Lower lobe of right lung (tissue), 2 donors: ENCODE results near the gene CABLES2. TPM values are rescaled to one million over a fixed set of nuclear protein-coding genes. Genes with fewer than 3 reads are reported as not detected.

Experiments used
- ATAC-seq, 2 donors: fragments of 200-7000 bp; cut with Tn5 transposase; one replicate each; pipeline ENCODE4 v1.9.1; 2020 to 2022; ENCODE audit warnings: mild to moderate bottlenecking in 2 of 2, moderate library complexity in 2 of 2
- DNase-seq: peaks from one replicate; pipeline ENCODE4 v3.0.0-alpha.2; 2020
- H3K27ac ChIP-seq: fragments of 200-600 bp; one replicate; pipeline ENCODE4 v1.8.0; 2022
- H3K27me3 ChIP-seq: fragments of 200-600 bp; one replicate; pipeline ENCODE4 v1.8.0; 2022; ENCODE audit warnings: low read depth
- H3K36me3 ChIP-seq: fragments of 200-600 bp; one replicate; pipeline ENCODE4 v1.8.0; 2022; ENCODE audit warnings: mild to moderate bottlenecking
- H3K4me1 ChIP-seq: fragments of 200-600 bp; one replicate; pipeline ENCODE4 v1.8.0; 2022
- H3K4me3 ChIP-seq: fragments of 200-600 bp; one replicate; pipeline ENCODE4 v1.8.0; 2022; ENCODE audit warnings: mild to moderate bottlenecking
- H3K9me3 ChIP-seq: fragments of 200-600 bp; one replicate; pipeline ENCODE4 v1.8.0; 2022
- CTCF ChIP-seq: fragments of 200-600 bp; IDR thresholded peaks from one replicate; pipeline ENCODE4 v1.8.0; 2022; ENCODE audit warnings: antibody characterized with exemption, mild to moderate bottlenecking
- intact Hi-C: fragments of 100-400 bp; cut with DNase I; formaldehyde crosslinking; loops from one replicate; pipeline ENCODE4 v1.11.0; 2022
- long read RNA-seq: library from polyadenylated mRNA; unstranded; transcript quantifications from one replicate; pipeline ENCODE4 v2.0.0, GENCODE V29; 2021
- total RNA-seq: library from RNA; stranded (reverse); fragmentation: NEBNext Ultra II Directional; extraction: Animal tissue kit (Norgen Biotek cat#: 25700); gene quantifications from one replicate; pipeline ENCODE4 v1.2.1, GENCODE V29; 2021
- donor health status: DM: no; HTN: yes; CAD: no; lungs with severe emphysema.

Gene CABLES2
- 4.5 TPM for total RNA-seq
- long read RNA-seq, transcript CABLES2-201 (10 exons, 3,785 nt) = major isoform, 8 of 10 reads
- long read RNA-seq, partial matches to known transcripts = 1 of 10 reads
- long read RNA-seq, other reads (novel, unspliced or antisense) = 1 of 10 reads

GRCh38 chr20:62407221-62407992, at the start of gene CABLES2:
CABLES2 (minus strand) TSS chr20:62407285; CDS start chr20:62407276, 9 bp downstream.
- Histone ChIP-seq H3K4me3 (peak within 1 kb of the TSS; percentile 70), H3K27me3 (no peaks in the 10 kb centered on the region), H3K9me3 (no peaks in the 10 kb centered on the region), H3K27ac (peak within 1 kb of the TSS; percentile 63), H3K36me3 (peaks cover 6% of the 10 kb centered on the region), H3K4me1 (peaks cover 34% of the 10 kb centered on the region)
- DNase-seq (peak; percentile 96), ATAC-seq (peak; percentile 94 to 95)
- TF ChIP-seq CTCF = peak; percentile 38
- intact Hi-C loops = no loop called here

GRCh38 chr20:62455929-62456328, 48.8 kb upstream of the CABLES2 start:
- TF ChIP-seq CTCF = no peak
- DNase-seq (no peak), ATAC-seq (no peak)
- Histone ChIP-seq H3K4me3 (no peak overlapping the region), H3K27me3 (peaks cover 60% of the 10 kb centered on the region), H3K36me3 (no peaks in the 10 kb centered on the region), H3K9me3 (no peaks in the 10 kb centered on the region), H3K4me1 (no peaks in the 10 kb centered on the region), H3K27ac (no peak overlapping the region)
- intact Hi-C loops = no loop called here

GRCh38 chr20:62454904-62455636, 48.0 kb upstream of the CABLES2 start:
- Histone ChIP-seq H3K36me3 (no peaks in the 10 kb centered on the region), H3K27me3 (peaks cover 62% of the 10 kb centered on the region), H3K9me3 (no peaks in the 10 kb centered on the region), H3K4me3 (no peak overlapping the region), H3K4me1 (no peaks in the 10 kb centered on the region), H3K27ac (no peak overlapping the region)
- no peak for ATAC-seq
- TF ChIP-seq CTCF = no peak
- DNase-seq = no peak
- intact Hi-C loops = no loop called here

GRCh38 chr20:62453186-62453808, 46.2 kb upstream of the CABLES2 start:
- ATAC-seq = no peak
- no peak for TF ChIP-seq CTCF
- Histone ChIP-seq H3K27me3 (peaks cover 65% of the 10 kb centered on the region), H3K4me1 (no peaks in the 10 kb centered on the region), H3K36me3 (no peaks in the 10 kb centered on the region), H3K4me3 (no peak overlapping the region), H3K27ac (no peak overlapping the region), H3K9me3 (no peaks in the 10 kb centered on the region)
- no peak for DNase-seq
- intact Hi-C loops = no loop called here

- DNase-seq = no peak
- intact Hi-C loops = no loop called here
- H3K27me3 ChIP-seq = peaks cover 64% of the 10 kb centered on the region
- no peak for TF ChIP-seq CTCF
- H3K9me3 ChIP-seq = no peaks in the 10 kb centered on the region
- no peak overlapping the region for H3K27ac ChIP-seq
- H3K4me3 ChIP-seq = no peak overlapping the region
- H3K4me1 ChIP-seq = no peaks in the 10 kb centered on the region
- ATAC-seq = no peak
- H3K36me3 ChIP-seq = no peaks in the 10 kb centered on the region
Measured at GRCh38 chr20:62452475-62453095, 45.5 kb upstream of the CABLES2 start.
